ENCODE data around the gene APPL2. TPM values are rescaled to one million over a fixed set of nuclear protein-coding genes. Genes with fewer than 3 reads are reported as not detected.
"Not testable (repeated sequence)": the region's sequence is repeated elsewhere in the genome, so short reads cannot be mapped to it uniquely, and the experiment has no call there.

The APPL2 gene
- total RNA-seq, 1 donor from 2014 or later = 21.6 TPM

DNA sequence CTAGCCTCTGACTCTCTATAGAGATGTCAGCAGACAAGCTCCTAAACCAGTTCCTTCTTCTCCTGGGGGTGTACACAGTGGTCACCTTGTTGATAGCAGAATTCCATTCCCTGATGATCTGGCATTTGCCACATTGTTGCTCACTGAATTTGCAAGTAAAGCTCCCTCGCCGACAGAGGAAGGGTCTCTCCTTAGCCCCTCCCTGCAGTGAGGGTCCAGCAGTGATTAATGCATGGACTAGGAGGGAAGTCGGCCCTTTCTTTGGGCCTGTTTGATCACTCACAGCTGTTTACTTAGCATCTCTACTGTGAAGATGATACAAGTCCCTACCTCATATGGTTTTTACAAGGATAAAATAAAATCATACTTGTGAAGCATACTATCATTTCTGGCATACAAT, 23.3 kb upstream of the APPL2 start:
- DNase-seq = no peak
- no peak for ATAC-seq (ENCODE audit: poor library complexity)
- intact Hi-C loops (cut with DNase I) = no loop called here

DNA sequence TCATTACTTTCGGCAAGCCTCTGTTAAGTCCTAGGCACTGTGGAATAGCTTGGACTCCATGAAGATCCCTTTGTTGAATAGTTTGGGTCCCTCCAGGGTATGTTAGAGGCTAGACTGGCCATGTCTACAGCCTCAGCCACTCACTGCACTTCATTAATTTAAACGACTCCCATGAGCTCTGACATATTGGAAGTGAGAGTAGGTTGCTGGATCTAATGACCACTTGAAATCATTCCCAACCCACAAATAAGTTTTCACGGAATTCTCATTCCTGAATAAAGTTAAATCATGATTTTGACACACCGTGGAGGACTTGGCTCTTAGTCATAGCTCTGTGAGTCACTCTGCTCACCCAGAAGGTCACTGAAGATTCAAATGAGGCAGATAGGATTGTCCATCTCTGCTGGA, 21.4 kb upstream of the APPL2 start:
- DNase-seq = no peak
- no peak for ATAC-seq (ENCODE audit: poor library complexity)
- intact Hi-C loops (cut with DNase I) = no loop called here

DNA sequence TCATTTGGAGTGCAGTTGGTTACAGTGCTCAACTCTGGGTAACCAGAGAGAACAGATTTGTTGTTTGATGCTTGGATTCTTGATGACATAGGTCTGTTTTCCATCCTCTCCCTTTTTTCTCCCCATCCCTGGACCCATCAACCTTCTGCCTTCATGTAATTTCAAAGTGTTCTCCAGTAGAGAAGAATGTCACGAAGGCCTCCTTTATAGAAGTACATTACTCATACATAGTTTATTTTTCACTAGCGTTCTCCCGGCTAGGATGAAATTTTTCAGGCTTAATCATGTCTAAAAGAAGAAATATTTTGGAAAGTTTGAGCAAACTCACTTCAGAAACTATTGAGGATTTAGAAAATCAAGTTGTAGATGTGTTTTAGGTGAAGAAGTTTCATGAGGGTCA, 20.9 kb upstream of the APPL2 start:
- intact Hi-C loops (cut with DNase I) = no loop called here
- no peak for ATAC-seq (ENCODE audit: poor library complexity)

DNA sequence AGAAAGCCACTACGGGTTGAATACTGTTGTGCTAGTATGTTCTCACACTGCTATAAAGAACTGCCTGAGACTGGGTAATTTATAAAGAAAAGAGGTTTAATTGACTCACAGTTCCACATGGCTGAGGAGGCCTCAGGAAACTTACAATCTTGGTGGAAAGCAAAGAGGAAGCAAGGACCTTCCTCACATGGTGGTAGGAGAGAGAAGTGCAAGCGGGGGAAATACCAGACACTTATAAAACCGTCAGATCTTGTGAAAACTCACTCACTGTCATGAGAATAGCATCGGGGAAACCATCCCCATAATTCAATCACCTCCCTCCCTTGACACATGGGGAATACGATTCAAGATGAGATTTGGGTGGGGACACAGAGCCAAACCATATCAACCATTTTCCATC, 20.5 kb upstream of the APPL2 start:
- ATAC-seq (ENCODE audit: poor library complexity); intact Hi-C loops (cut with DNase I); DNase-seq: not testable (repeated sequence)

More for the DNA sequence above, 20.9 kb upstream of the APPL2 start:
- DNase-seq = no peak

DNA sequence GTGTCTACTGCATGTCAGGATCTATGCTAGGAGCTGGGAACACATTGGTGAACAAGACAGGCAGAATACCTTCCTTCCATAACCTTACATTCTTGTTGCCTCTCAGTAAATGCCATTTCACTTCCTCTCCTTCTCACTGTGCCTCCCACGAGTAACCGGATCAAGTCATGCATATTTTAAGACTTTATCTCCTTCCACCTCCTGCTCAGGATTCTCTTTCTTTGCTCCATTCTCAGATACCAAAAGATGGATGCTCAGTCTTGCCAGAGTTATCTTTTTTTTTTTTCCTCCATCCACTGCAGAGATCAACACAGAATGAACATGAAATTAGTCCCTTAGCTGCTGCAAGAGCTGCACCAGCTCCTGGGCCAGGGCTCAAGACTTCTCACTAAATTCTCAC, 20.0 kb upstream of the APPL2 start:
- intact Hi-C loops (cut with DNase I) = no loop called here
- ATAC-seq (ENCODE audit: poor library complexity) (no peak), DNase-seq (no peak)

DNA sequence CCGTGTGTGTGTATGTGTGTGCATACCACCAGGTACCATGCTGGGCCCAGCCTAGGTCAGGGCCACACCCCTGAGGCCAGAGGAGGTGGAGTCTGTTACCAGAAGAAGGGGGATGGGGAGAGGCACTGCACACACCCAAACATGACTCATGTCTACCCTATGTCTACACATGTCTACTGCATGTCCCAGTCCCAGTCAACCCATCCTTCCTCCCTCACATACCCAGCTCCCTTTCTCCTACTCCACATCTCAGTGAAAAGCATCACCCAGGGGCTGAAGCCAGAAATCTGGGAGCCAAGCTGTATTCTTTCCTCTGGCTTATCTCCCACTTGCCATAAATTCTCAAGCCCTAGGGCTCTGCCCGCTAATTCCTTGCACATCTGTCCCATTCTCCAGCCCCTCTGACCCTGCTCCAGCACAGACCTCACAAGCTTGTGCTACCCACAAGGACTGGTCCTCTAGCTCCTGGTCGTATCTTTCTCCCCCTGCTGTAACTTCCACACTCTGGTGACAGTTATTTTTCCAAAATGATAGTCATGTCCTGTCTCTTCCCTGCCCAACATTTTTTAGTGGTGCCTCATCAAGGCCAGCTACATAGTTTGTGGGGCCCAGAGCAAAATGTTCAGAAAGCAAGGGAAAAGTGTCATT, 18.0 kb upstream of the APPL2 start:
- ATAC-seq (ENCODE audit: poor library complexity) (no peak), DNase-seq (no peak)
- intact Hi-C loops (cut with DNase I) = no loop called here

DNA sequence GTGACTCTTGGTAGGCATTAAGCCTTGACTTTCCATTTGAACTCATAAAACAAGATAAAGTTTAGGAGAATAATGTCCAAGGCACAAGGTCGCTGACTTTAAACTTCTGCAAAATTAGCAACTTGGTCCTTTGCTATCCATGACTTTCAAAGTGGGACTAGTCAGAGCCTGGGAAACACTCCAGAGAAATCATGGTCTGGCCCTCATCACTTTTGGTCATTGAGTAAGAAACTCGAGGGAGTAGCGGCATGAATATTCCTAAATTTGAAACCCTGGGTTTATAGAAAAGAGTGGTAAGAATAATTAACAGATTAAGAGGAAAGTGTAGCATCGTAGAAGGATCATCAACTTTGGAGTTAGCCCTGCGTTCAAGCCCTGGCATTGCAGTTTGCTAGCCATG, 16.9 kb upstream of the APPL2 start:
- intact Hi-C loops (cut with DNase I) = no loop called here
- ATAC-seq (ENCODE audit: poor library complexity) (no peak), DNase-seq (no peak)

DNA sequence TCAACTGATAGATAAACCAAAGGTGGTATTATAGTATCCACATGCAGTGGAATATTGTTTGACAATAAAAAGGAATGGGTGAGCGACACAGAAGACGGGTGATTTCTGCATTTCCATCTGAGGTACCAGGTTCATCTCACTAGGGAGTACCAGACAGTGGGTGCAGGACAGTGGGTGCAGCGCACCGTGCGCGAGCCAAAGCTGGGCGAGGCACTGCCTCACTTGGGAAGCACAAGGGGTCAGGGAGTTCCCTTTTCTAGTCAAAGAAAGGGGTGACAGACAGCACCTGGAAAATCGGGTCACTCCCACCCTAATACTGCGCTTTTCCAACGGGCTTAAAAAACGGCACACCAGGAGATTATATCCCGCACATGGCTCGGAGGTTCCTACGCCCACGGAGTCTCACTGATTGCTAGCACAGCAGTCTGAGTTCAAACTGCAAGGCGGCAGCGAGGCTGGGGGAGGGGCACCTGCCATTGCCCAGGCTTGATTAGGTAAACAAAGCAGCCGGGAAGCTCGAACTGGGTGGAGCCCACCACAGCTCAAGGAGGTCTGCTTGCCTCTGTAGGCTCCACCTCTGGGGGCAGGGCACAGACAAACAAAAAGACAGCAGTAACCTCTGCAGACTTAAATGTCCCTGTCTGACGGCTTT, 9.9 kb upstream of the APPL2 start:
- DNase-seq; ATAC-seq (ENCODE audit: poor library complexity); intact Hi-C loops (cut with DNase I): not testable (repeated sequence)

DNA sequence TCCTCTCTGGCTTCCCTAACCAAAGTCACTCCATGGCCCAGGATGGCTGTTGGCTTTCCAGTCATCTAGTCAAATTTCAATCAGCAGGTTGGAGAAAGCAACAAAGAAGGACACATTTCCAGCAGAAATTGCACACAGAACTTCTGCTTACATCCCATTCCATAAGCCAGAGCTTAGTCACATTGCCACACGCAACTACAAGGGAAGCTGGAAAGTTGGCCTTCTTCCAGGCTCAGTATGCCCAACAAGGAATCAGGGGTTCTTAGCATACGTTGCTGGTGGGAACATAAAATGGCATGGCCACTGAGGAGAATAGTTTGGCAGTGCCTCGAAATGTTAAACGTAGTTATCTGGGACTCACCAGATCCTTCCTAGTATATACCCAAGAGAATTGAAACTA, 9.3 kb upstream of the APPL2 start:
- intact Hi-C loops (cut with DNase I) = no loop called here
- DNase-seq (no peak), ATAC-seq (ENCODE audit: poor library complexity) (no peak)

DNA sequence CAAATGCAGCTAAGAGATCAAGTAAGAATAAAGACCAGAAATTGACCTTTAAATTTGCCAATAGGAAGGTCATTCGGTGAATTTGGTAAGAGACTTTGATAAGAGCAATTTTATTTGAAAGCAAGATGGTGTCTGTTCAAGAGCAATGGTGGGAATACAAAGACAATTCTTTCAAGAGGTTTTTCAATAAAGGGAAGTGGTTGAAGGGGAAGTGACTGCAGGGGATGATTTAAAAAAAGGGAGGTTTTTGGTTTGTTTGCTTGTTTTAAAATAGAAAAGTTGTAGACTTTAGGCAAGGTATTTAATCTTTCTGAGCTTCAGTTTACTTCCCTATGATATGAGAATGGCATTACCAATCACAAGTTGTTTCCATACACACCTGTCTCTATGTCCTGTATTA, 4.3 kb upstream of the APPL2 start:
- intact Hi-C loops (cut with DNase I) = no loop called here
- DNase-seq = no peak
- no peak for ATAC-seq (ENCODE audit: poor library complexity)

DNA sequence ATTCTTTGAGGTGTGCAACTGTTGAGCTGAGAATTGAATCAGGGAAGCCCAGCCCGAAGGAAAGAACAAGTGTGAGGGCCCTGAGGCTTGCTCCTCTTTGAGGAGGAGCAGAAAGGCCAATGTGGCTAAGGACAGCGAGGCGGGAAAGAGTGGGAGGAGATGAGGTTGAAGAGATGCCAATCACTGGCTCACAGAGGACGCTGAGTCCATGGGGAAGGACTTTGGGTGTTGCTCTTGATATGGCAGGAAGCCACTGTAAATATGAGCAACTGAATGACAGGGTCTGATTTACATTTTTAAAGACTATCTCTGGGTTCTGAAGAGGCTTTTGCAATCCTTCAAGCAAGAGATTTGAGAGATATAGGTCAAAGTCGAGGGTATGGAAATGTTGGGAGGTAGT, 3.3 kb upstream of the APPL2 start:
- no peak for DNase-seq
- no peak for ATAC-seq (ENCODE audit: poor library complexity)
- intact Hi-C loops (cut with DNase I) = no loop called here

DNA sequence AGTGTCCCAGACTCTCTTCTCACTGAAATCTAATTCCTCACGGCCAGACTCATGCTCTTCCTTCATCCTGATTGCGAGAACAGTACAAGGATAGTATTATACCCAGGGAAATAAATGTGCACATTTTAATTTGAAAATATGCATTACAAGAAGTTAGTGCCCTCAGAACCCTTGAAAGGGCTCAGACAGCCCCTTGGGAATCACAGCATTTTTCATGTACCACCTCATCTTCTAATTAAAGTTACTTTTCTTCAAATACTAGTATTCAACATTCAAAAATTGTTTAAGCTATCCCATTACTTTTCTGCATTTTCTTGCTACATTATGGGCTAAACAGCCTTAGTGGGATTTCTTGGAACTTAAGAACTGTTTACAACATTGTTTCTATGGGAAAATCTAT, 1.7 kb upstream of the APPL2 start:
- ATAC-seq (ENCODE audit: poor library complexity) = no peak
- no peak for DNase-seq
- intact Hi-C loops (cut with DNase I) = no loop called here

DNA sequence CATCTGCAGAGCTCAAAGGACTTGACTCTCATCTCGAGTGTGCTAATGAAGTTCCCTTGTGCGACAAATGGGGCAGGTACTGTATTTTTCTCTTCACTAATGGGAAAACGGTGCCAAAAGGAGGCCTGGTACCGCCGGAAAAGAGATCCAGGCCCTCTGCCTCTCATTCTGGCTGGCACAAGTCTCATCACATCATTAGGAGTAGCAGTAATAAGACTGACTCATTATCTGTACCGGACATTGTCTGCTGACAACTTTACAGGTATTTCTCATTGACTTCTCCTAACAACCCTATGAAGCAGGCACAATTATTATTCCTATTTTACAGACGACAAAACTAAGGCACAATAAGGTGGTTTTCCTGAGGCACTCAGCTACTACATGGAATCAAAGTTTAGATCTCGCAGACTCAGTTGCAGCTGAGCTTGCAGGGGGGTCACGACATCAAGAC, 668 bp downstream of the APPL2 start:
- intact Hi-C loops (cut with DNase I) = no loop called here
- ATAC-seq (ENCODE audit: poor library complexity) = peak; percentile 1
- DNase-seq = no peak

DNA sequence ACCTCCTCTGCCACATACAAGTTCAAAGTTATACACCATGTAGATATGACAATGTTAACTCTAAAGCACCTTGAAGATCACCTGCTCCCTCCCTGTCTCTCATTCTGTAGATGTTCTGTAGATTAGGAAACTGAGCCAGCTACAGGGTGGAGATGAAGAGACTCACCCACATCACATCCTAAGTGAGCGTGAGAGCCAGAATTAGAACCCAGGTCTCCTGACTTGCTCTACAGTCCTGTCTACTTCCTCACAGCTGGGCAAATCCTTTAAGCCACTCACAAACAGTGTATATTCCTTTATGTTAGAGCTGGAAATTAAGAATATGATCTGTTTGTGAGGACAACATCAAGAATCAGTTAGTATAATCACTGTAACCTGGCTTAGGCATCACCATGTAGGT, 1.8 kb downstream of the APPL2 start:
- DNase-seq (no peak), ATAC-seq (ENCODE audit: poor library complexity) (no peak)
- intact Hi-C loops (cut with DNase I) = no loop called here

DNA sequence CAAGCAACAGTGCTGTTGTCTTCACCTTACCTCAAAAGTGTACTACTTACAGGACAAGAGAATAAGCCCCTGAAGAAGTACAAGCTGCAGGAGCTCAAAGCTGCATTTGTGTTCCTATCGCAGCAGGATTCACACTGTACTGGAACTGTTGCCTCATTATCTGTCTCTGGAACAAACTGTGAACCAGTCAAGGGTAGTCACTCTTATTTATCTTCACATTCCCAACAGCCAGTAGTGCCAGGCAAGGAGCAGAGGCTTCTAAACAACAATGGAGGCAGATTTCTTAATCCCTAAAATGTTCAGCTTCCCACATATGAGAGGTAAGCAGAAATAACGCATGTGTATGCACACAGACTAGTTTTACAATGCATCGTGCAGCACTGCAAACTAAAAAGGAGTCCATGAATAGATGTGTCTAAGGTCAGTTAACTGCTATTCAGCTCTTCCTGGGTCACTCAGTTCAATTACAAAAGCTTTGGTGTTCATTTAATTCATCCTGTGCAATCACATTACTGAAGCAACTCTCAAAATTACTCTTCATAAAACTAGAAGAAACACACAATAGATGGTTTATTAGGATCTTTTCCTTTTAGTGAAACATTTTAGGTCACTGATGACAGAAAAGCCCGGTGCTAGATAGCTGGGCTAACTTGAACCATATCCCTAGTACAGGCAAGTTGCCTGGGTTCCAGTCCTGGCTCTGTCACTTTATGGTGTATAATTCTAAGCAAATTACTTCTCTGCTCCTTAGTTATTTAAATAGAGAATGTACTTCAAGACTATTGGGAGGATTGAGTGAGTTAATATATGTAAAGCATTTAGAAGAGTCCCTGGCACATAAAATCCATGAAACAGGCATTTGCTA, 2.7 kb downstream of the APPL2 start:
- intact Hi-C loops (cut with DNase I) = no loop called here
- no peak for DNase-seq
- ATAC-seq (ENCODE audit: poor library complexity) = peak; percentile 52

DNA sequence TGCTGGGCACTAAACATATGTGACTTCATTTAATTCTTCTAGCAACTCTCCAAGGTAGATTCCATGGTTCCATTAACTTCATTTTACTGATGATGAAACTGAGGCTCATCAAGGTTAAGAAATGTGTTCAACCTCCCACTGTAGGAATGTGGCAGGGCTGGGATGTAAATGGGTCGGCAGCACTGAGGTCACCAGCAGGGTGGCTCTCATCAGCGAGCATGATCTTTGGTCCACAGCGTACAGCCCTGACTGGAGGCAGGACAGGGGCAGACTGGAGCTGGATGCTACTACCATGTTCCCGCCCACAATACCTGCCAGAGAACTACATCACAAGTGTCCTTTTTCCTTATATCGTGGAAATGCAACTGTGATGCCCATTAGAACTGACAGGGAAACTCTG, 4.6 kb downstream of the APPL2 start:
- no peak for ATAC-seq (ENCODE audit: poor library complexity)
- intact Hi-C loops (cut with DNase I) = no loop called here

DNA sequence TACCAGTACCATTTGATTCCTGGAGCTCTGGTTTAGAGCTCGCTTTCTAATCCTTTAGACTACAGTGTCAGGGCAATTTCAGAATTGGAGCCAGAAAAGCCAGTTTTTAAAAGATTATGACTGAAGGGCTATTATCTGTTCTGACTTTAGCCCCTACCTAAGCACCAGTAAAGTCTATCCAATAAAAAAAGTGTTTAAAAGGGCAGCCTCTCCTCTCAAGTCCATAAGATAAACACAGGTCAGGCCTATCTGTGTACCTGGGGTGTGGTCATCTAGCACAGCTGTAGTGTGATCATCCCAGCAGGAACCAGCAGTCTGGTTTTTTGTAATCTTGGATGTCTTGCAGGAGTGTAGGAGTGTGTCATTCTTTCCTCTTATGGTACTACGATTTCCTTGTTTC, 6.6 kb downstream of the APPL2 start:
- DNase-seq (no peak), ATAC-seq (ENCODE audit: poor library complexity) (no peak)
- intact Hi-C loops (cut with DNase I) = no loop called here

More for the DNA sequence above, 4.6 kb downstream of the APPL2 start:
- DNase-seq = no peak

DNA sequence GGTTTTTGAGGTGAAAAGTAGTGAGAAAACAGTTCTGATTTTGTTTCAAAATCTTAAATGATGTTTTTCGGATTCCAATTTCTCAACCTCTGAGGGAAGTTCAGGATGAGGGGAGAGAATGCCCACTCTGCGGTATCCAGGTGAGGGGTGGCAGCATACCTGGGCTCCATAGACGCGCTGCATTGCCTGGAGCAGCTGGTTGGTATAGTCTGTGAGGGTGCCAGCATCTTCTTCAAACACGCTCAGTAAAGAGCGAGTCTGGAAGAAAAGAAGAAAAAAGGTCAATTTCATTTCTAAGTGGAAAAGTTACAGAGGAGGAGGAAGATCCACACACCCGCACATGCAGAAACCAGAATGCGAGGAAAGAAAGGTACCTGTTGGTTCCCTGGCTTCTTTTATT, 7.0 kb downstream of the APPL2 start:
- ATAC-seq (ENCODE audit: poor library complexity) = no peak
- intact Hi-C loops (cut with DNase I) = no loop called here
- no peak for DNase-seq

DNA sequence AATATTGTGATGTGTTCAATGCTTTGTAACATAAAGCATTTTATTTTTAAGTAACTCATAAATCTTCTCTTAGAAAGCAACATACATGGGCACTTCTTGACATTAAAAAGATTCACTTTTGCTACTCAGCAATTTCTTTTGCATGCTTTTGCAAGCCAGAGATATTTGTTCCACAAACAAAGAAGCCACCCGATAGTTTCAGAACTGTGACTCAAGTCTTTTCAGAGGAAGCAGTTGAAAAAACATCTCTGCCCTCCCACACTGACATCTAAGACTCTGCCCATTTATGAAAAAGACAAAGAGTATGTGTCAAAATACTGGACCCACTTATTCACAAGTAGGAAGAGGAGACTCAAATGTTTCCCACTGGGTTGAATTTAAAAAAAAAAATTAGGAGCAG, 7.5 kb downstream of the APPL2 start:
- DNase-seq = no peak
- intact Hi-C loops (cut with DNase I) = no loop called here
- no peak for ATAC-seq (ENCODE audit: poor library complexity)

DNA sequence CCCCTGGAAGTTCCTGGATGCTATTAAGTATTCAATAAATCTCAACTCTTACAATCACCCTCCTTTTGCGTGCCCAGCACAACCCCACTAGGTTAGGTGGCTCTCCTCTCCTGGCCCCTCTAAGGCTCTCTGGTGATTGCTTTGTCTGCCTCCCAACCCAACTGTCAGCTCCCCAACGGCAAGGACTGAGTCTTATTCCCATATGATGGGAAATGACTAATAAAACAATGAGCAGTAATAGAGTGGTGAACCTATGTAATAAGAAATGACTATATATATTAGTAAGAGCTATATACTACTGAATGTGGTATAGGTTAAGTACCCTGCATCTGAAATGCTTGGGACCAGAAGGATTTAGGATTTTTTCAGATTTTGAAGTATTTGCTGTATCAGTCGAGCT, 8.1 kb downstream of the APPL2 start:
- ATAC-seq (ENCODE audit: poor library complexity) (no peak), DNase-seq (no peak)
- intact Hi-C loops (cut with DNase I) = no loop called here
